OCI-LY7 (cell line): Measurements from ENCODE around the gene MORN1. TPM values are rescaled to one million over a fixed set of nuclear protein-coding genes. Genes with fewer than 3 reads are reported as not detected.

Experiments used
- BruUV-seq: library from RNA; stranded (reverse); fragments of 400-500 nt; replicated peaks from 2 replicates; lab custom pipeline; 2021; lab: Mats Ljungman, UMichigan
- CTCF ChIA-PET: fragments of 300-600 bp; sonication (Branson Sonifier 250); formaldehyde crosslinking; loops from one replicate; lab custom pipeline; 2022; ENCODE audit warnings: antibody characterized with exemption; ENCODE audit not compliant: unreplicated experiment; lab: Charles Lee
- POLR2A ChIA-PET: fragments of 300-600 bp; sonication (Branson Sonifier 250); formaldehyde crosslinking; loops from one replicate; lab custom pipeline; 2022; ENCODE audit warnings: antibody characterized with exemption; lab: Charles Lee
- DNase-seq: peaks from one replicate; pipeline ENCODE4 v3.0.0-alpha.2; 2015; ENCODE audit warnings: low spot score
- H2AFZ ChIP-seq: fragments of 200-600 bp; sonication (generic), shearing (Covaris generic); 2 replicates; pipeline ENCODE4 v1.6.1; 2014; ENCODE audit warnings: mild to moderate bottlenecking, antibody characterized with exemption, low read length, moderate library complexity
- H3K27ac ChIP-seq: fragments of 200-600 bp; sonication (generic); 2 replicates; pipeline ENCODE4 v1.5.1; 2014; ENCODE audit warnings: mixed run types, low read depth, mild to moderate bottlenecking, moderate library complexity, low read length, inconsistent platforms; ENCODE audit not compliant: poor library complexity, severe bottlenecking
- H3K36me3 ChIP-seq: fragments of 200-600 bp; sonication (generic); 2 replicates; pipeline ENCODE4 v1.6.1; 2014; ENCODE audit warnings: mild to moderate bottlenecking, antibody characterized with exemption, low read length, moderate library complexity, mixed read lengths; ENCODE audit not compliant: insufficient read depth
- H3K4me1 ChIP-seq: fragments of 200-600 bp; sonication (generic); 2 replicates; pipeline ENCODE4 v1.5.1; 2014; ENCODE audit warnings: mild to moderate bottlenecking, low read length; ENCODE audit not compliant: insufficient read depth, poor library complexity, severe bottlenecking
- H3K4me2 ChIP-seq: fragments of 200-600 bp; sonication (generic); 2 replicates; pipeline ENCODE4 v1.6.1; 2014; ENCODE audit warnings: mild to moderate bottlenecking, low read length
- H3K4me3 ChIP-seq: fragments of 200-600 bp; sonication (generic); 2 replicates; pipeline ENCODE4 v1.5.1; 2014; ENCODE audit warnings: mild to moderate bottlenecking, low read depth, low read length; ENCODE audit not compliant: poor library complexity, severe bottlenecking
- H3K79me2 ChIP-seq: fragments of 200-600 bp; sonication (generic); 2 replicates; pipeline ENCODE4 v1.6.1; 2016; ENCODE audit warnings: low read depth, mild to moderate bottlenecking, low read length, moderate library complexity, mixed read lengths; ENCODE audit not compliant: insufficient read depth
- H3K9me2 ChIP-seq: fragments of 200-600 bp; sonication (generic); 2 replicates; pipeline ENCODE4 v1.6.1; 2016; ENCODE audit warnings: mild to moderate bottlenecking, low read length, mixed read lengths; ENCODE audit not compliant: insufficient read depth
- H3K9me3 ChIP-seq: fragments of 200-600 bp; sonication (generic); 2 replicates; pipeline ENCODE4 v1.6.1; 2014; ENCODE audit warnings: mild to moderate bottlenecking, mixed run types, low read length, mixed read lengths
- H4K20me1 ChIP-seq: fragments of 200-600 bp; sonication (generic); 2 replicates; pipeline ENCODE4 v1.6.1; 2014; ENCODE audit warnings: mild to moderate bottlenecking, antibody characterized with exemption, low read length, moderate library complexity, mixed read lengths; ENCODE audit not compliant: insufficient read depth
- CTCF ChIP-seq: fragments of 200-600 bp; sonication (generic); conservative IDR thresholded peaks from 2 replicates; pipeline ENCODE4 v1.5.1; 2014; ENCODE audit warnings: mild to moderate bottlenecking, antibody characterized with exemption, low read length, moderate library complexity, mixed read lengths
- EZH2phosphoT487 ChIP-seq: fragments of 200-600 bp; sonication (generic); IDR thresholded peaks from 2 replicates; pipeline ENCODE4 v1.6.1; 2018; ENCODE audit warnings: low read depth, borderline replicate concordance, mild to moderate bottlenecking, mixed run types, antibody characterized with exemption, low read length, moderate library complexity, mixed read lengths
- intact Hi-C: fragments of 100-400 bp; cut with micrococcal nuclease; formaldehyde crosslinking; loops from one replicate; pipeline ENCODE4 v1.10.0; 2022; ENCODE audit not compliant: unreplicated experiment
- total RNA-seq, 2 experiments: library from RNA; depleted of rRNA in 1 of 2; stranded (reverse); fragments of >200 nt in 1 of 2; shearing (Covaris generic) in 1 of 2; gene quantifications; 2 replicates each; pipeline ENCODE4 v1.2.3, GENCODE V29; 2014 to 2022

Gene MORN1
- total RNA-seq, 2 experiments from 2014 or later = 13.1 to 29.7 TPM

- TF ChIP-seq EZH2phosphoT487 = no peak
- no peak for TF ChIP-seq CTCF
- DNase-seq = no peak
- ChIA-PET CTCF (no interaction called here), POLR2A (no interaction called here)
- no peak overlapping the region for H3K4me2 ChIP-seq
- H3K27ac ChIP-seq = no peak overlapping the region
- intact Hi-C loops = no loop called here
- no peaks in the 10 kb centered on the region for H3K4me1 ChIP-seq
- H3K79me2 ChIP-seq = no peaks in the 10 kb centered on the region
- H3K4me3 ChIP-seq = no peak overlapping the region
- H3K9me3 ChIP-seq = no peaks in the 10 kb centered on the region
- no peaks in the 10 kb centered on the region for H3K9me2 ChIP-seq
- H2AFZ ChIP-seq = no peak overlapping the region
- no TSS peak for BruUV-seq
- H3K36me3 ChIP-seq = no peaks in the 10 kb centered on the region; the same call in 1 of the 2 replicates
- no peaks in the 10 kb centered on the region for H4K20me1 ChIP-seq
These were observed 117.0 kb downstream of the MORN1 start for GRCh38 chr1:2274231-2274928.

GRCh38 chr1:2273401-2274090 lies 117.8 kb downstream of the MORN1 start:
- no peak for TF ChIP-seq CTCF
- TF ChIP-seq EZH2phosphoT487 = no peak
- H3K4me2 ChIP-seq = no peak overlapping the region
- CTCF ChIA-PET = no interaction called here
- H3K9me3 ChIP-seq = no peaks in the 10 kb centered on the region
- no TSS peak for BruUV-seq
- no peaks in the 10 kb centered on the region; the same call in 1 of the 2 replicates for H3K36me3 ChIP-seq
- no peaks in the 10 kb centered on the region for H3K79me2 ChIP-seq
- no peak for DNase-seq
- H2AFZ ChIP-seq = no peak overlapping the region
- H3K9me2 ChIP-seq = no peaks in the 10 kb centered on the region
- no peak overlapping the region for H3K27ac ChIP-seq
- POLR2A ChIA-PET = no interaction called here
- no peak overlapping the region for H3K4me3 ChIP-seq
- no peaks in the 10 kb centered on the region for H3K4me1 ChIP-seq
- H4K20me1 ChIP-seq = no peaks in the 10 kb centered on the region
- intact Hi-C loops = no loop called here
